Heart right ventricle (tissue), 16 donors: ENCODE measurements around the gene KCNT1. TPM values are rescaled to one million over a fixed set of nuclear protein-coding genes. Genes with fewer than 3 reads are reported as not detected.

Experiments used
- ATAC-seq, 8 donors: fragments of 200-7000 bp; cut with Tn5 transposase; one replicate each; pipeline ENCODE4 v1.9.1; 2020; ENCODE audit warnings: mild to moderate bottlenecking in 8 of 8, moderate library complexity in 8 of 8, moderate number of reproducible peaks in 1 of 8
- DNase-seq, 2 donors: peaks; one replicate each; pipeline ENCODE4 v3.0.0-alpha.2; 2020
- H3K27ac ChIP-seq, 10 donors: fragments of 200-600 bp; sonication (generic) in 2 of 10; one replicate each; pipeline versions ENCODE4 v1.5.0 to v1.8.0; 2020 to 2022; ENCODE audit warnings: mild to moderate bottlenecking in 3 of 10
- H3K27me3 ChIP-seq, 7 donors: fragments of 200-600 bp; one replicate each; pipeline ENCODE4 v1.8.0; 2021 to 2022; ENCODE audit warnings: mild to moderate bottlenecking in 2 of 7
- H3K36me3 ChIP-seq, 9 donors: fragments of 200-600 bp; sonication (generic) in 1 of 9; one replicate each; pipeline versions ENCODE4 v1.5.0 to v1.8.0; 2020 to 2022; ENCODE audit warnings: mild to moderate bottlenecking in 2 of 9
- H3K4me1 ChIP-seq, 9 donors: fragments of 200-600 bp; sonication (generic) in 1 of 9; one replicate each; pipeline versions ENCODE4 v1.5.0 to v1.8.0; 2020 to 2022; ENCODE audit warnings: mild to moderate bottlenecking in 4 of 9
- H3K4me3 ChIP-seq, 10 donors: fragments of 200-600 bp; sonication (generic) in 2 of 10; one replicate each; pipeline versions ENCODE4 v1.5.0 to v1.8.0; 2020 to 2022; ENCODE audit warnings: mild to moderate bottlenecking in 7 of 10, moderate library complexity in 2 of 10
- H3K9me3 ChIP-seq, 11 donors: fragments of 200-600 bp in 10 of 11; sonication (generic) in 2 of 11; one replicate each; pipeline versions ENCODE4 v1.5.0 to v1.8.0; 2013 to 2022; ENCODE audit warnings: mild to moderate bottlenecking in 2 of 11, control low read depth in 1 of 11, moderate library complexity in 1 of 11
- CTCF ChIP-seq, 9 donors: fragments of 200-600 bp; sonication (generic) in 2 of 9; IDR thresholded peaks; one replicate each; pipeline versions ENCODE4 v1.5.0 to v1.8.0; 2021 to 2022; ENCODE audit warnings: antibody characterized with exemption in 9 of 9, mild to moderate bottlenecking in 5 of 9, moderate library complexity in 1 of 9
- WGBS, 2 donors: extraction: QIAGEN DNeasy Blood & Tissue Kit; methylation state at CpG; one replicate each; pipeline ENCODE4 v1.1.7; 2013; ENCODE audit warnings: inconsistent platforms in 1 of 2; 5-methylcytosine and 5-hydroxymethylcytosine counted together
- intact Hi-C, 10 donors: fragments of 100-400 bp; cut with DNase I; formaldehyde crosslinking; loops; one replicate each; pipeline versions ENCODE4 v1.11.1 to v1.14.2; 2022
- polyA plus RNA-seq, 2 donors: library from polyadenylated mRNA; stranded (reverse); fragments of 200-250 nt; gene quantifications; one replicate each; pipeline ENCODE4 v1.2.3, GENCODE V29; 2013
- total RNA-seq, 10 donors: library from RNA; stranded (reverse); fragmentation: NEBNext Ultra II Directional in 3 of 10; extraction: Animal tissue kit (Norgen Biotek cat#: 25700) in 3 of 10; gene quantifications; one replicate each; pipeline versions ENCODE4 v1.2.1 to v1.2.4, GENCODE V29; 2021 to 2023
- donor health status: Arrhythmogenic right ventricular cardiomyopathy.
- donor health status: ischemic (EF 13 %, LVEDD 7.1; RV severe dilation, severe dysfunction).
- donor health status: healthy with polysubstance abuse.
- donor health status: DM: no; HTN: yes; CAD: no.
- donor health status: DM: no; HTN: no; CAD: no.
- donor health status: ischemic (EF 25% LVEDD 6.9; RV normal size, moderate dysfunction).
- donor health status: ischemic (EF 25% LVEDD 5.7; RV mildly dilated, moderate dysfunction).
- donor health status: healthy.
- donor health status: DM: yes; HTN: yes; CAD: no.
- donor health status: Ischemic cardiomyopathy.
- donor health status: ischemic (EF 35%, LVEDD 5.7; RV mildly dilated, moderate dysfunction).
- donor health status: nonischemic (EF 11% LVEDD 7.7; RV severe dilation, severe dysfunction).
- donor health status: DM: yes; HTN: yes; CAD: no.
- donor health status: PGD.
- donor health status: ischemic (EF 29% LVEDD 5.4; RV normal size, mild dysfunction).
- donor health status: nonischemic (EF 23%, LVEDD 6.1; RV moderate dilation, normal function).

The KCNT1 gene
- total and polyA plus RNA-seq, 12 donors, result 0.14 to 14.1 (median 4.2) TPM

GRCh38 chr9:135743546-135744332 lies 41.8 kb downstream of the KCNT1 start:
- DNase-seq (peak; percentile 40 to 70), ATAC-seq (peak; percentile 72 to 92 (median 88))
- H3K4me1 ChIP-seq, result peaks cover 0 to 16% (median 6%) of the 10 kb centered on the region in 9 donors
- peak overlapping the region in 8 of 10 donors; percentile 16 to 69 (median 44) for H3K27ac ChIP-seq
- no peaks in the 10 kb centered on the region for H3K36me3 ChIP-seq
- peaks cover 0 to 27% (median 16%) of the 10 kb centered on the region in 7 donors for H3K27me3 ChIP-seq
- intact Hi-C loops, result no loop called here
- no peak for TF ChIP-seq CTCF (IDR thresholded peaks at IDR 0.05)
- H3K4me3 ChIP-seq, result peak overlapping the region in 1 of 10 donors; percentile 1
- no peaks in the 10 kb centered on the region for H3K9me3 ChIP-seq
- 66 to 68% methylated on average over 22 to 25 of the region's 25 CpGs for WGBS, 2 donors

GRCh38 chr9:135744333-135745070 lies 42.5 kb downstream of the KCNT1 start:
- Histone ChIP-seq H3K9me3 (no peaks in the 10 kb centered on the region), H3K27me3 (peaks cover 0 to 26% (median 15%) of the 10 kb centered on the region in 7 donors), H3K4me3 (peak overlapping the region in 1 of 10 donors; percentile 1), H3K27ac (peak overlapping the region in 8 of 10 donors; percentile 16 to 69 (median 44)), H3K4me1 (peaks cover 0 to 16% (median 6%) of the 10 kb centered on the region in 9 donors), H3K36me3 (no peaks in the 10 kb centered on the region)
- WGBS, 2 donors, result 82 to 88% methylated on average over 33 of the region's 33 CpGs
- TF ChIP-seq CTCF (IDR thresholded peaks at IDR 0.05), result no peak
- no peak for DNase-seq
- intact Hi-C loops, result no loop called here
- peak in 6 of 8 donors; percentile 14 to 53 (median 31) for ATAC-seq

GRCh38 chr9:135745189-135745588 lies 43.2 kb downstream of the KCNT1 start:
- H3K36me3 ChIP-seq, result no peaks in the 10 kb centered on the region

More at GRCh38 chr9:135745189-135745588, 43.2 kb downstream of the KCNT1 start:
- Histone ChIP-seq H3K9me3 (no peaks in the 10 kb centered on the region), H3K4me3 (no peak overlapping the region), H3K4me1 (peaks cover 0 to 16% (median 6%) of the 10 kb centered on the region in 9 donors), H3K27ac (no peak overlapping the region), H3K27me3 (peaks cover 0 to 27% (median 8%) of the 10 kb centered on the region in 7 donors)
- ATAC-seq (no peak), DNase-seq (no peak)
- 80 to 81% methylated on average over 21 of the region's 21 CpGs for WGBS, 2 donors
- intact Hi-C loops, result no loop called here
- TF ChIP-seq CTCF (IDR thresholded peaks at IDR 0.05), result no peak
